ENCODE data around the gene PPP1R26. TPM values are rescaled to one million over a fixed set of nuclear protein-coding genes. Genes with fewer than 3 reads are reported as not detected.

Gene PPP1R26
- total RNA-seq, 4 donors from 2014 or later: 10.0 to 31.1 (median 18.2) TPM

DNA sequence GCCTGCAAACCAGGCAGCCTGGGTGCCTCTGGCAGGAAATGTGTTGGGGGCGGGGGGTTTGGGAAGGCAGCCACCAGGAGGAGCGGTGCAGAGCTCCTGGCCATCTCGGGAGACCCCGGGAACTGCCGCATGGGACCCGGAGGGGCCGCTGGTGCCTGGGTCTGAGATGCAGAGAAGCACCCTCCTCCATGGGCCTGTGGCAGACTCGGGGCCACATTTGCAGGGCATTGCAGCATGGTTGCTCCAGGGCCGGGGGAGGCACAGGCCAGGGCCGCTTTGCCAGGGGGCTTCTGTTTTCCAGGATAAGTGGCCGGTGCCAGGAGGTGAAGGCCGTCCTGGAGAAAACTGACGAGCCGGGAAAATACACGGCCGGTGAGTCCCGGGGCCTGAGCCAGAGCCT lies 43.3 kb downstream of the PPP1R26 start:
- DNase-seq (ENCODE audit: extremely low spot score): no peak
- TF ChIP-seq POLR2A (IDR thresholded peaks at IDR 0.05; ENCODE audit: low read depth): no peak
- TF ChIP-seq CTCF (IDR thresholded peaks at IDR 0.05): no peak
- no peak for TF ChIP-seq POLR2AphosphoS5 (IDR thresholded peaks at IDR 0.05)
- no peak for TF ChIP-seq EP300 (IDR thresholded peaks at IDR 0.05)
- intact Hi-C loops (cut with DNase I): no loop called here
- no peaks in the 10 kb centered on the region for H3K9me3 ChIP-seq
- H3K4me3 ChIP-seq: no peak overlapping the region
- H3K4me1 ChIP-seq: no peaks in the 10 kb centered on the region
- no peaks in the 10 kb centered on the region for H3K36me3 ChIP-seq
- H3K27ac ChIP-seq (replicated peaks in 1 of 4): no peak overlapping the region
- WGBS: 50% methylated on average over 14 of the region's 17 CpGs
- H3K27me3 ChIP-seq: peaks cover 0 to 68% (median 0%) of the 10 kb centered on the region in 4 donors

DNA sequence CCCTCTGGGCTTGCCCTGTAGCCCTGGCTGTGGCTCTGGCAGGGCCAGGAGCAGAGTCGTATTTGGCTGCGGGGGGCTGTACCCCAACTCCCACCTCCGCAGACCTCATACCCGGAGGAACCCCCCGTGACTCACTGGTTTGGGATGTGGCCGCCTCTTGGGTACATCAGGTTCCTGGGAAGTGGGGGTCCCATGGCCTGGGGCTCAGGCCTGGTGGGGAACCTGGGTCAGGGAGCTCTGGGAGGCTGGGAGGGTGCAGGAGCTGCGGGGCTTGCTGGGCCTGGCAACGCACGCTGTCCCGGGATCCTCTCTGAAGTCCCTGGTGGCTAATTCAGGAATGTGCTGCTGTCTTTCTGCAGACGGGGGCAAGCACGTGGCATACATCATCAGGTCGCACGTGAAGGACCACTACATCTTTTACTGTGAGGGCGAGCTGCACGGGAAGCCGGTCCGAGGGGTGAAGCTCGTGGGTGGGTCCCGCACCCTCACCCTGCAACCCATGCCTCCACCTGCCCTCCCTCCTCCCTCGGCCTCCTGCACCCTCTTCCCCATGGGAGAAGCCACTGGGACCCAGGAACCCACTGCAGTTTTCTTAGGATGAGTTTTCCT lies 44.0 kb downstream of the PPP1R26 start:
- no peak for TF ChIP-seq POLR2AphosphoS5 (IDR thresholded peaks at IDR 0.05)
- no peak for TF ChIP-seq EP300 (IDR thresholded peaks at IDR 0.05)
- peaks cover 0 to 68% (median 0%) of the 10 kb centered on the region in 4 donors for H3K27me3 ChIP-seq
- intact Hi-C loops (cut with DNase I): no loop called here
- H3K27ac ChIP-seq (replicated peaks in 1 of 4): no peak overlapping the region
- DNase-seq (ENCODE audit: extremely low spot score): no peak
- H3K4me1 ChIP-seq: no peaks in the 10 kb centered on the region
- no peak overlapping the region for H3K4me3 ChIP-seq
- no peaks in the 10 kb centered on the region for H3K9me3 ChIP-seq
- no peaks in the 10 kb centered on the region for H3K36me3 ChIP-seq
- WGBS: 72% methylated on average over 19 of the region's 21 CpGs

DNA sequence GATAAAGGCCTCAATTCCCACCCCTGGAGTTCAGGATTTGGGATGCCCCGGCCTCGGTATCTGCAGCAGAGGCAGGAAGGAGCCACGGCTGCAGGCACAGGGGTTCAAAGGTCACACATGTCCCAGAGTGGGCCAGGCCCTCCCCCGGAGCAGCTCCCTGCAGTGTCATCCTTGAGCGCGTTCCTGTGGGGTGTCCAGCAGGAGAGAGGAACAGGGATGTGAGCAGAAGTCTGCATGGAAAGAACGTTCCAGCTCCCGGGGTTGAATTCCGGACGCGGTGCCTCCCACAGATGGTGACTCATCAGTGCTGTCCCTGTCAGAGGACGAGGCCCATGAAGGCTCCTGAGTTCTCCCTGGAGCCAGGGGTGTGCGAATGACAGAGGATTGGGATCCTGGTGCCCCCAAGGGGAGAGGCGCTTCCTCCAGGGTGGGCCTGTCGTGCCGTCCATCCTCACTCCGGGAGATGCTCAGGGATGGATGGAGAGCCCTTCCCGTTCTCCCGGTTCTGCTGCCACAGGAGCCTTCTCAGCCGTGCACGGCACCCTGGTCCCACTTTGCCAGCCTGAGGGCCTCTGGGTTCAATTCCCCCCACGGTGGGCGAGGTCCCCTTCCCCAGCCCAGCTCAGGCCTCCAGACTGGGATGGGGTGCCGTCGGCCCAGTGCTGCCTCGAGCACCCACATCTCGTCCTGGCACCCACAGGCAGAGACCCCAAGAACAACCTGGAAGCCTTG lies 44.7 kb downstream of the PPP1R26 start:
- intact Hi-C loops (cut with DNase I): no loop called here
- WGBS: 51% methylated on average over 8 of the region's 27 CpGs
- H3K36me3 ChIP-seq: no peaks in the 10 kb centered on the region
- no peak overlapping the region for H3K27ac ChIP-seq (replicated peaks in 1 of 4)
- DNase-seq (ENCODE audit: extremely low spot score): no peak
- H3K27me3 ChIP-seq: peaks cover 0 to 68% (median 0%) of the 10 kb centered on the region in 4 donors
- no peaks in the 10 kb centered on the region for H3K9me3 ChIP-seq
- no peak overlapping the region for H3K4me3 ChIP-seq
- TF ChIP-seq POLR2A (IDR thresholded peaks at IDR 0.05; ENCODE audit: low read depth) (no peak), CTCF (IDR thresholded peaks at IDR 0.05) (no peak), EP300 (IDR thresholded peaks at IDR 0.05) (no peak), POLR2AphosphoS5 (IDR thresholded peaks at IDR 0.05) (no peak)
- no peaks in the 10 kb centered on the region for H3K4me1 ChIP-seq

- peaks cover 0 to 5% (median 0%) of the 10 kb centered on the region in 4 donors for H3K9me3 ChIP-seq
- H3K36me3 ChIP-seq: no peaks in the 10 kb centered on the region
- no peak overlapping the region for H3K27ac ChIP-seq (replicated peaks in 1 of 4)
- 100% methylated on average over 1 of the region's 31 CpGs for WGBS
- H3K4me1 ChIP-seq: no peaks in the 10 kb centered on the region
- DNase-seq (ENCODE audit: extremely low spot score): no peak
- no peak for TF ChIP-seq POLR2AphosphoS5 (IDR thresholded peaks at IDR 0.05)
- TF ChIP-seq POLR2A (IDR thresholded peaks at IDR 0.05; ENCODE audit: low read depth): no peak
- TF ChIP-seq CTCF (IDR thresholded peaks at IDR 0.05): no peak
- no peak for TF ChIP-seq EP300 (IDR thresholded peaks at IDR 0.05)
- peaks cover 0 to 73% (median 0%) of the 10 kb centered on the region in 4 donors for H3K27me3 ChIP-seq
- intact Hi-C loops (cut with DNase I): no loop called here
- no peak overlapping the region for H3K4me3 ChIP-seq
These were observed 45.9 kb downstream of the PPP1R26 start for GRCh38 chr9:135525241-135526088.

All from esophagus muscularis mucosa (tissue), 4 donors.